Tibial artery (tissue), 4 donors: ENCODE measurements around the gene HPS3.

Source experiments
- DNase-seq, 2 donors: peaks; one replicate each; pipeline ENCODE4 v3.0.0-alpha.2; 2019
- H3K27ac ChIP-seq, 2 donors: fragments of 200-600 bp; sonication (generic) in 1 of 2; 1 replicate in 1 of 2; 2 replicates in 1 of 2; pipeline ENCODE4 v1.5.1; 2018 to 2019; ENCODE audit warnings: mild to moderate bottlenecking in 1 of 2
- H3K27me3 ChIP-seq, 2 donors: fragments of 200-600 bp; sonication (generic) in 1 of 2; one replicate each; pipeline versions ENCODE4 v1.5.1 to v1.6.0; 2016 to 2019
- H3K36me3 ChIP-seq, 3 donors: fragments of 200-600 bp; sonication (generic) in 2 of 3; one replicate each; pipeline ENCODE4 v1.5.1; 2016 to 2019; ENCODE audit warnings: mild to moderate bottlenecking in 2 of 3
- H3K4me1 ChIP-seq, 4 donors: fragments of 200-600 bp; sonication (generic) in 2 of 4; 1 replicate in 3 of 4; 2 replicates in 1 of 4; pipeline ENCODE4 v1.5.1; 2016 to 2019
- H3K4me3 ChIP-seq, 2 donors: fragments of 200-600 bp; sonication (generic) in 1 of 2; 1 replicate in 1 of 2; 2 replicates in 1 of 2; pipeline ENCODE4 v1.5.1; 2018 to 2019; ENCODE audit warnings: mild to moderate bottlenecking in 2 of 2
- H3K9me3 ChIP-seq, 3 donors: fragments of 200-600 bp; sonication (generic) in 1 of 3; one replicate each; pipeline ENCODE4 v1.5.1; 2016 to 2019
- intact Hi-C: fragments of 100-400 bp; cut with DNase I; formaldehyde crosslinking; loops from one replicate; pipeline ENCODE4 v1.15.0; 2023; ENCODE audit warnings: low total_unique reads
- TF ChIP-seq, protein P1 (sequence below), 2 experiments: fragments of 200-600 bp in 1 of 2; fragments of 450-650 bp in 1 of 2; IDR thresholded peaks; one replicate each; pipeline ENCODE4 v1.5.1; 2017 to 2019; ENCODE audit warnings: antibody characterized with exemption in 2 of 2, mild to moderate bottlenecking in 1 of 2, moderate library complexity in 1 of 2

HPS3 gene

DNA sequence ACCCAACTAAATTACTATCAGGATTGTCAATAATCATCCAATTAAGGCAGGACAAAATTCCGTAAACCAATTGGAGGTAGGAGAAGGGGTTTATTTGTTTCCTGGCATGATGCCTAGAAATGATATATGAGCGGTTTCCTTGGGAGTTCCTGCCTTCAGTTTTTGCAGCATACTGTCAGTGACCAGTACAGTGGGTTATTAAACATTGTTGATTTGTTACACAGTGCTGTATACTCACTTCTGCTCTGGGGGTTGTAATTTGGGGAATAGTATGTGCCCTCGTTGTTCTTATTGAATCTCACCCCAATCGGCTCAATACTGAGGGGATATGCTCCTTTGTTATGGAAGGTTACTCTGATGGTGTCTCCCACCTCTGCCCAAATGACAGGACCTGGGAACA, 70.0 kb downstream of the HPS3 start:
- H3K4me3 ChIP-seq = no peak overlapping the region
- H3K36me3 ChIP-seq = no peaks in the 10 kb centered on the region
- H3K27me3 ChIP-seq = no peaks in the 10 kb centered on the region
- no peak overlapping the region for H3K27ac ChIP-seq
- TF ChIP-seq, protein P1, sequence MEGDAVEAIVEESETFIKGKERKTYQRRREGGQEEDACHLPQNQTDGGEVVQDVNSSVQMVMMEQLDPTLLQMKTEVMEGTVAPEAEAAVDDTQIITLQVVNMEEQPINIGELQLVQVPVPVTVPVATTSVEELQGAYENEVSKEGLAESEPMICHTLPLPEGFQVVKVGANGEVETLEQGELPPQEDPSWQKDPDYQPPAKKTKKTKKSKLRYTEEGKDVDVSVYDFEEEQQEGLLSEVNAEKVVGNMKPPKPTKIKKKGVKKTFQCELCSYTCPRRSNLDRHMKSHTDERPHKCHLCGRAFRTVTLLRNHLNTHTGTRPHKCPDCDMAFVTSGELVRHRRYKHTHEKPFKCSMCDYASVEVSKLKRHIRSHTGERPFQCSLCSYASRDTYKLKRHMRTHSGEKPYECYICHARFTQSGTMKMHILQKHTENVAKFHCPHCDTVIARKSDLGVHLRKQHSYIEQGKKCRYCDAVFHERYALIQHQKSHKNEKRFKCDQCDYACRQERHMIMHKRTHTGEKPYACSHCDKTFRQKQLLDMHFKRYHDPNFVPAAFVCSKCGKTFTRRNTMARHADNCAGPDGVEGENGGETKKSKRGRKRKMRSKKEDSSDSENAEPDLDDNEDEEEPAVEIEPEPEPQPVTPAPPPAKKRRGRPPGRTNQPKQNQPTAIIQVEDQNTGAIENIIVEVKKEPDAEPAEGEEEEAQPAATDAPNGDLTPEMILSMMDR (IDR thresholded peaks at IDR 0.05) = no peak
- intact Hi-C loops = no loop called here
- H3K9me3 ChIP-seq = no peaks in the 10 kb centered on the region
- H3K4me1 ChIP-seq = peaks cover 0 to 4% (median 0%) of the 10 kb centered on the region in 4 donors
- no peak for DNase-seq

DNA sequence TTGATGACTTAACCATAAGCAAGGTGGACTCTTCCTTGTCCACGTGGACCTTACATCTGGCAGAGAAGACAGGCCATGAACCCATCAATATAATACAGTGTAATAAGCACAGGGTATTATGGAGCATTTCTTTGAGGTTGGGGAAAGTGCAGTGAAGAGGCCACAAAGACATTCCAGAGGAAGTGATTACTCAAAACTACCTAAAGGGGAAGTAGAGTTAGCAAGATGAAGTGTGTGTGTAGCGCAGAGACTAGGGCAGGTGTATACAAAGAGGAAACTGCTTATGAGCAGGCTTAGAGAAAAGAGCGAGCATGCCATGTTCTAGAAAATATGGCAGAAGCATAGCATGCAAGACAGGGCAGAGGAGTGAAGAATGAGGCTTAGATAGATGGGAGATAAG, 74.3 kb downstream of the HPS3 start:
- Histone ChIP-seq H3K4me1 (no peaks in the 10 kb centered on the region), H3K36me3 (no peaks in the 10 kb centered on the region), H3K9me3 (no peaks in the 10 kb centered on the region), H3K27ac (no peak overlapping the region), H3K4me3 (no peak overlapping the region), H3K27me3 (no peaks in the 10 kb centered on the region)
- intact Hi-C loops = no loop called here
- no peak for DNase-seq
- TF ChIP-seq, protein P1 (IDR thresholded peaks at IDR 0.05) = no peak

DNA sequence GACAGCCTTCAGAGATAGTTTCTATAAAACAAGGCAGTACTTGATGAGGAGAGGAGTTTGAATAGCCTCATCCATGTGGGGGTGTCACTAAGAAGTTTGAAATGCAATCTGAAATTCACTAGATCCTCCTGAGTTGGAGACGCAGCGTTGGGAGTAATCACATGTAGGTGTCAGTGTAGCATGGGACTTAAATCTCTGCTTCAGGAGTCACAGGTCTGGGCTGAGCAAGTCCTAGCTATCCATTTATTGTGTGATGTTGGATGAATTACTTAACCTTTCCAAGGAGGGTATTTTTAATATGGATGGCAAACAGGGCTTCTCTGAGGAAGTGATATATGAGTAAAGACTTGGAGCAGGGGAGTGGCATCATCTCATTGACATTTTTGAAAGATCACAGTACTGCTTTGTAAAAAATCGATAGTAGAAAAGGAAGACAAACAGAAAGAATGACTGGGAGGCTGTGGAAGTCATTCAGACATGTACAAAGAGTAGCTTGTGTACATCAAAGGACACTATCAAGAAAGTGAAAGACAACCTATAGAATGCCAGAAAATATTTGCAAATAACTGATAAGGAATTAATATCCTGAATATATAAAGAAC, 75.1 kb downstream of the HPS3 start:
- Histone ChIP-seq H3K27me3 (no peaks in the 10 kb centered on the region), H3K4me3 (no peak overlapping the region), H3K9me3 (no peaks in the 10 kb centered on the region), H3K4me1 (no peaks in the 10 kb centered on the region), H3K36me3 (no peaks in the 10 kb centered on the region), H3K27ac (no peak overlapping the region)
- DNase-seq = no peak
- intact Hi-C loops = no loop called here
- TF ChIP-seq, protein P1 (IDR thresholded peaks at IDR 0.05) = no peak

DNA sequence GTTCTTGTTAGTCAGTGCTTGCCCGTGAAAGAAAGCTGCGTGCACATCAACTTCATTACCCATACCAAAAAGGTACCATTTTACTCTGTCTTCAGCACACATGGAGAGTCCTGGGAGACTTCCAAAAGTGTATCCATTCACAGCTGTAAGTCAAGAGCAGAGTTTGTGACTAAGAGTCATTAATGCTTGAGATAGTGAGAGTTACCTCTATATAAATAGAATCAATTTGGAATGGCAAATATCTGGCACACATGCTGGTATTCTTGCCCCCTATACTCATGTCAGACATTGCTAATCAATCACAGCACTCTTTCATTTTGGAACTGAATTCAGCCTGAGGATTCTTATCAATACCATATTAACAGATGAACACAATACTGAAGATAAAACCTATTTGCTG, 78.0 kb downstream of the HPS3 start:
- intact Hi-C loops = no loop called here

DNA sequence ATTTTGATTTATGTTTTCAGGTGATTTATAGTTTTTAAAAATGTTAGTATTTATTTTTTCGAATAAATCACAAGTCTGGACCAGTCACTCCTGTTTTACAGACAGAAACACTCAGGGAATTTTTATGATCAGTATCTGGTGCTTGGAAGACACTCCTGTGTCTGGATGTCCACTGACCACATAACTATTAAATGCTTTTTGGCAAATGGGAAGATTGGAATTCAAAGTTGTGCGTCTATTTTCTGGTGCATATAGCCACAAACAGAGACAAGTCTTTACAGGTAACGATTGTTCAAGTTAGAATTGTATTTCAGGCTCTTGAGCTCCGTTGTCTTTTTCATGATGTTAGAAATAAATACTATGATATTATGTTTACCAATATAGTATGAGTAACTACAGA, 80.0 kb downstream of the HPS3 start:
- H3K4me1 ChIP-seq = no peaks in the 10 kb centered on the region
- intact Hi-C loops = no loop called here
- no peaks in the 10 kb centered on the region for H3K9me3 ChIP-seq
- H3K36me3 ChIP-seq = no peaks in the 10 kb centered on the region
- no peaks in the 10 kb centered on the region for H3K27me3 ChIP-seq
- TF ChIP-seq, protein P1 (IDR thresholded peaks at IDR 0.05) = no peak
- no peak overlapping the region for H3K27ac ChIP-seq
- H3K4me3 ChIP-seq = no peak overlapping the region
- DNase-seq = no peak

More for the DNA sequence above, 78.0 kb downstream of the HPS3 start:
- H3K27me3 ChIP-seq = no peaks in the 10 kb centered on the region
- no peak overlapping the region for H3K27ac ChIP-seq
- no peaks in the 10 kb centered on the region for H3K9me3 ChIP-seq
- no peak for DNase-seq
- no peaks in the 10 kb centered on the region for H3K36me3 ChIP-seq
- no peaks in the 10 kb centered on the region for H3K4me1 ChIP-seq
- TF ChIP-seq, protein P1 (IDR thresholded peaks at IDR 0.05) = no peak
- H3K4me3 ChIP-seq = no peak overlapping the region

DNA sequence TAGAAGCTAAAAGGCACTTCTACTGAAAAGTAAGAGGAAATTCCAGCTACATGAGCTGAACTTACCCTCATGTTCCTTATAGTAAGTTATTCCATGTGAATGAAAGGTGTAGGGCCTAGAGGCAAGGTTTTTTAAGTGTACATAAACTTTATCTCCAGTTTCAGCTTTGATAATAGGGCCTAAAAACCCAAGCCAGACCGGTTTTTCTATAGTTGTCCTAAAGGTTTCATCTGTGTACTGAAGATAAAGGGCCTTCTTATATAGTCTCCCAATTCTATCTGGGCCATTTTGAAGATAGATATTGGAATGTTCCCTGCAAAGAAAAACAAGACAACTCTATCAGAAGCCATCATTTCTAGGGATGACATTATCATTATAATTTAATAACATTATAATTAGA, 82.9 kb downstream of the HPS3 start:
- no peak for DNase-seq
- no peak overlapping the region for H3K27ac ChIP-seq
- intact Hi-C loops = no loop called here
- no peaks in the 10 kb centered on the region for H3K4me1 ChIP-seq
- no peaks in the 10 kb centered on the region for H3K36me3 ChIP-seq
- H3K4me3 ChIP-seq = no peak overlapping the region
- TF ChIP-seq, protein P1 (IDR thresholded peaks at IDR 0.05) = no peak
- no peaks in the 10 kb centered on the region for H3K27me3 ChIP-seq
- H3K9me3 ChIP-seq = no peaks in the 10 kb centered on the region
